GM18511 (cell line): ENCODE results near the gene PPIP5K1.
"Not testable (repeated sequence)": the region's sequence is repeated elsewhere in the genome, so short reads cannot be mapped to it uniquely, and the experiment has no call there.

ENCODE experiments used
- ATAC-seq: cut with Tn5 transposase; IDR thresholded peaks from one replicate; pipeline ENCODE4 v1.9.1; 2021; ENCODE audit warnings: mild to moderate bottlenecking, moderate library complexity; ENCODE audit not compliant: unreplicated experiment

Gene PPIP5K1

GRCh38 chr15:43547539-43547938 is 42.5 kb downstream of the PPIP5K1 start:
- no peak for ATAC-seq

DNA sequence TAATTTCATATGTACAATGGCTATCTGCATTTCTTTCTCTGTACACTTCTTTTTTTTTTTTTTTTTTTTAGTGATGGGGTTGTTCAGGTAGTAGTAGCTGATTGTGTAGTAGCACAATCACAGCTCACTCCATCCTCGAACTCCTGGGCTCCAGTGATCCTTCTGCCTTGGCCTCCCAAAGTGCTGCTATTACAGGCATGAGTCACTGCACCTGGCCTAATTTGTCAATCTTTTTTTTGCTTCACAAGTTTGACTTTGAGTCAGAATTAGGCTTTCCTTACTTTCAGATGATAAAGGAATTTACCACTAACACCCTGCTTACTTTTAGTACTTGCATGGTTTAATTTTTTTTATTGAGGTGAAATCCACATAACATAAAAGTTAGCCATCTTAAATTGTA is 44.6 kb downstream of the PPIP5K1 start:
- no peak for ATAC-seq

DNA sequence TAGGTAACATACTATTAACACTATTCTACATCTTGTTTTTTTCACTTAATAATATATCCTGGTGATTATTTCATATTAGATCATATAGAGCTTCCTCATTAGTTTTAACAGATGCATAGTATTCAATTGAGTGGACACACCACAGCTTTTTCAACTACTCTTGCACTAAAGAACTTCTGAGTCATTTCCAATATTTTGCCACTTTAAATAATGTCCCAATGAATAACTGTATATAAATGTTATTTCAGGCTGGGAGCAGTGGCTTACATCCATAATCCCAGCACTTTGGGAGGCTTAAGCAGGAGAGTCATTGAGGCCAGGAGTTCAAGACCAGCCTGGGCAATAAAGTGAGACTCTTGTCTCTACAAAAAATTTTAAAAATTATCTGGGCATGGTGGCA is 45.7 kb downstream of the PPIP5K1 start:
- ATAC-seq, result no peak

DNA sequence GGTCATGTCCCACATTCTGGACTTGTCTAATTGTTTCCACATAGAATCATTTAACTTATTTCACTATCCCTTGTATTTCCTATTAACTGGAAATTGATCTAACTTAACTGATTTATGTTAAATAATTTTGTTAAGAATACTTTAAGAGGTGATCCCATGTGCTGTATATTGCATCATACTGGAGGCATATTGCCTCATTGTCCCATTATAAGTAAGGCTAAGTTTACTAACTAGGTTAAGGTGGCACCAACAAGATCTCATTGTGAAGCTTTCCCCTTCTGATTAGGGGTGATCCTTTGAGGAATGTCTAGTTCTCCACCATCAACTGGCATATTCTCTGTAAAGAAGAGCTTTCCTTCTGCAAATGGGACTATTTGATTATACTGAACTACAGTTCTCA is 48.2 kb downstream of the PPIP5K1 start:
- ATAC-seq, result no peak

- ATAC-seq, result no peak
These were observed 51.9 kb downstream of the PPIP5K1 start for GRCh38 chr15:43538091-43538490.

DNA sequence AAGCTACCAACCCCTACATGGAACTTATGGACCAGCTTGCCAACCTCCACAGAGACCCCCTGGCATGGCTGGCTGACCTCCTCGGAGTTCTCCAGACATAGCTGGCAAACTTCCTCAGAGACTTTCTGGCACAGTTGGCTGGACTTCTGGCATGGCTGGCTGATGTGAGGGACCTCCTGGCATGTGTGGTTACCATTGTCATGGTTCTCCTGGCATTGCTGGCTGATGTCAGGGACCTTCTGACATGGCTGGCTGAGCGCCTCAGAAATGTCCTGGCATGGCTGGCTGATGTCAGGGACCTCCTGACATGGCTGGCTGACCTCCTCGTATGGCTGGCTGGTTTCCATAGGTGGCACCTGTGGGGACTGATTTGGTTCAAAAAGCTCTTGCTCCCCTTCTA is 55.1 kb downstream of the PPIP5K1 start:
- no peak for ATAC-seq

- ATAC-seq, result not testable (repeated sequence)
These were observed 57.2 kb downstream of the PPIP5K1 start for GRCh38 chr15:43532826-43533225.

DNA sequence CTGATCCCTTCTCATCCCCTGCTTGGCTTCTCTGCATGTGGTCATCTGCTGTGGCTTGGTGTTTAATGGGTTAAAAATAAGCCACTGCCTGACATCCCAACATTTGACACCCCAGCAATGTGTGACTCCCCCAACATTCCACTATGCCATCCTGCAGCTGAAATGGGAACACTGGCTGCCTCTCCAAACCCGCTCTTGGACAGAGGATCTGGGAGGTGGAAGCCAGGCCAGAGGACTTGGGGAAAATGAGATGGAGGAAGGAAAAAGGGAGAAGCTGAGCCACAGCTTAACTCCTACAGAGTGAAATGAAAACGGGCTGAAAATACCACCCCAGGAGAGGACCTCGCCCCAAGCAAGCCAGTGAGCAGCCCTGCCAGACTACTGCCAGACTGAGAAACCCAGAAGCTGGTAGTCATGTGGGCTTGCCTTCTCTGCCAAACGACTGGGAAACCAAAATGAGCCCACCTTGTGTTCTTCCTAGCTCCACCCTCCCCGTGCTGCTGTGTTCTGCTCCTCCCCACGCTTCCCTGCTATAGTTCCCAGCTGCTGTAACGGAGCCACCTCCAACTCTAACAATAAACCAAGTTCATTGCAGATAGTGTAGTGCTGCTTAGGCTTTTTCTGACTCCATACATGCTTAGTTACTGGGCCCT is 58.9 kb downstream of the PPIP5K1 start:
- ATAC-seq, result no peak

GRCh38 chr15:43529587-43530345 is 60.2 kb downstream of the PPIP5K1 start:
- ATAC-seq, result no peak

DNA sequence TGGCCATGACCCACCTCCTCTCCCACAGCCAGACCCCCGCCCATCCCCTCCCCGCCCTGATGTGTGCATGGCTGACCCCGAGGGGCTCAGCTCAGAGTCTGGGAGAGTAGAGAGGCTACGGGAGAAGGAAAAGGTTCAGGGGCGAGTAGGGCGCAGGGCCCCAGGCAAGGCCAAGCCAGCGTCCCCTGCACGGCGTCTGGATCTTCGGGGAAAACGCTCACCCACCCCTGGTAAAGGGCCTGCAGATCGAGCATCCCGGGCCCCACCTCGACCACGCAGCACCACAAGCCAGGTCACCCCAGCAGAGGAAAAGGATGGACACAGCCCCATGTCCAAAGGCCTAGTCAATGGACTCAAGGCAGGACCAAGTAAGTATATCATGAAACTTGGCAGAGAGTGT is 60.9 kb downstream of the PPIP5K1 start:
- ATAC-seq, result no peak

DNA sequence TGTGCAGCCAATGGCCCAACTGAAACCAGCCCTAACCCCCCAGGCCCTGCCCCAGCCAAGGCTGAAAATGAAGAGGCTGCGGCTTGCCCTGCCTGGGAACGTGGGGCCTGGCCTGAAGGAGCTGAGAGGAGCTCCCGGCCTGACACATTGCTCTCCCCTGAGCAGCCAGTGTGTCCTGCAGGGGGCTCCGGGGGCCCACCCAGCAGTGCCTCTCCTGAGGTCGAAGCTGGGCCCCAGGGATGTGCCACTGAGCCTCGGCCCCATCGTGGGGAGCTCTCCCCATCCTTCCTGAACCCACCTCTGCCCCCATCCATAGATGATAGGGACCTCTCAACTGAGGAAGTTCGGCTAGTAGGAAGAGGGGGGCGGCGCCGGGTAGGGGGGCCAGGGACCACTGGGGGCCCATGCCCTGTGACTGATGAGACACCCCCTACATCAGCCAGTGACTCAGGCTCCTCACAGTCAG is 61.4 kb downstream of the PPIP5K1 start:
- no peak for ATAC-seq

DNA sequence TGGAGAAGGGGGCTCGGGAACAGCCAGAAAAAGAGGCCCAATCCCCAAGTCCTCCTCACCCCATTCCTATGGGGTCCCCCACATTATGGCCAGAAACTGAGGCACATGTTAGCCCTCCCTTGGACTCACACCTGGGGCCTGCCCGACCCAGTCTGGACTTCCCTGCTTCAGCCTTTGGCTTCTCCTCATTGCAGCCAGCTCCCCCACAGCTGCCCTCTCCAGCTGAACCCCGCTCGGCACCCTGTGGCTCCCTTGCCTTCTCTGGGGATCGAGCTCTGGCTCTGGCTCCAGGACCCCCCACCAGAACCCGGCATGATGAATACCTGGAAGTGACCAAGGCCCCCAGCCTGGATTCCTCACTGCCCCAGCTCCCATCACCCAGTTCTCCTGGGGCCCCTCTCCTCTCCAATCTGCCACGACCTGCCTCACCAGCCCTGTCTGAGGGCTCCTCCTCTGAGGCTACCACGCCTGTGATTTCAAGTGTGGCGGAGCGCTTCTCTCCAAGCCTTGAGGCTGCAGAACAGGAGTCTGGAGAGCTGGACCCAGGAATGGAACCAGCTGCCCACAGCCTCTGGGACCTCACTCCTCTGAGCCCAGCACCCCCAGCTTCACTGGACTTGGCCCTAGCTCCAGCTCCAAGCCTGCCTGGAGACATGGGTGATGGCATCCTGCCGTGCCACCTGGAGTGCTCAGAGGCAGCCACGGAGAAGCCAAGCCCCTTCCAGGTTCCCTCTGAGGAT is 62.0 kb downstream of the PPIP5K1 start:
- no peak for ATAC-seq

GRCh38 chr15:43527016-43527801 is 62.8 kb downstream of the PPIP5K1 start:
- ATAC-seq, result no peak

GRCh38 chr15:43526261-43526930 is 63.6 kb downstream of the PPIP5K1 start:
- ATAC-seq, result no peak

DNA sequence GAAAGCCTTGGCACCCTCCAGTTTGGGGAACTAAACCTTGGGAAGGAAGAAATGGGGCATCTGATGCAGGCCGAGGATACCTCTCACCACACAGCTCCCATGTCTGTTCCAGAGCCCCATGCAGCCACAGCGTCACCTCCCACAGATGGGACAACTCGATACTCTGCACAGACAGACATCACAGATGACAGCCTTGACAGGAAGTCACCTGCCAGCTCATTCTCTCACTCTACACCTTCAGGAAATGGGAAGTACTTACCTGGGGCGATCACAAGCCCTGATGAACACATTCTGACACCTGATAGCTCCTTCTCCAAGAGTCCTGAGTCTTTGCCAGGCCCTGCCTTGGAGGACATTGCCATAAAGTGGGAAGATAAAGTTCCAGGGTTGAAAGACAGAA is 64.9 kb downstream of the PPIP5K1 start:
- no peak for ATAC-seq

GRCh38 chr15:43524254-43524845 is 65.7 kb downstream of the PPIP5K1 start:
- no peak for ATAC-seq

DNA sequence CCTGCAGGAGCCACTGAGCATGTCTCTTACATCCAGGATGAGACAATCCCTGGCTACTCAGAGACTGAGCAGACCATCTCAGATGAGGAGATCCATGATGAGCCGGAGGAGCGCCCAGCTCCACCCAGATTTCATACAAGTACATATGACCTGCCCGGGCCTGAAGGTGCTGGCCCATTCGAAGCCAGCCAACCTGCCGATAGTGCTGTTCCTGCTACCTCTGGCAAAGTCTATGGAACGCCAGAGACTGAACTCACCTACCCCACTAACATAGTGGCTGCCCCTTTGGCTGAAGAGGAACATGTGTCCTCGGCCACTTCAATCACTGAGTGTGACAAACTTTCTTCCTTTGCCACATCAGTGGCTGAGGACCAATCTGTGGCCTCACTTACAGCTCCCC is 66.4 kb downstream of the PPIP5K1 start:
- no peak for ATAC-seq

DNA sequence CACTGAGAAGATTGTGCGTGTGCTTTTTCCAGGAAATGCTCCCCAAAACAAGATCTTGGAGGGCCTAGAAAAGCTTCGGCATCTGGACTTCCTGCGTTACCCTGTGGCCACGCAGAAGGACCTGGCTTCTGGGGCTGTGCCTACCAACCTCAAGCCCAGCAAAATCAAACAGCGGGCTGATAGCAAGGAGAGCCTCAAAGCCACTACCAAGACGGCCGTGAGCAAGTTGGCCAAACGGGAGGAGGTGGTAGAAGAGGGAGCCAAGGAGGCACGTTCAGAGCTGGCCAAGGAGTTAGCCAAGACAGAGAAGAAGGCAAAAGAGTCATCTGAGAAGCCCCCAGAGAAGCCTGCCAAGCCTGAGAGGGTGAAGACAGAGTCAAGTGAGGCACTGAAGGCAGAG is 67.8 kb downstream of the PPIP5K1 start:
- no peak for ATAC-seq

GRCh38 chr15:43521419-43521818 is 68.6 kb downstream of the PPIP5K1 start:
- ATAC-seq, result no peak

DNA sequence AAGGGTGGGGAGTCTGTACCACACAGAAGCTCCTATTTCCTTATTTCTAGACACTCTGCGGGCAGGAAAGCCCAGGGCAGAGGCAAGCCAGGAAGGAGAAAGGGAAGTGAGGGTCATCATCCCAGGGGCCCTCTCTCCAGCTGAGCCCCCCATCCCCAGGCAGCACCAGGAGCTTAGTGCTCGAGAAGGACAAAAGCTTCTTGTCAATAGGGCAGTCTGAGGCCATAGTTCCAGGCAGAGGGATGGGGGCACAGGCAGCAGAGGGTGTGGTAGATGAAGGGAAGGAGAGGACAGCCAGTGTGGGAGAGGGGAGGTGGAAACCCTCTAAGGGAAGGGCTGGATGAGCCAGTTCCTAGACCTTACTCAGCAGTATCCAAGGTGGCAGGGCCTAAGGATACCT is 69.9 kb downstream of the PPIP5K1 start:
- no peak for ATAC-seq
